ENCODE results near the gene PLCB2. TPM values are rescaled to one million over a fixed set of nuclear protein-coding genes. Genes with fewer than 3 reads are reported as not detected.

PLCB2 gene
- total and polyA plus RNA-seq, 9 of the 15 experiments (the other 6 are each of a cell fraction or from before 2014, with no cell fraction given) = 0.37 to 12.3 (median 8.0) TPM

GRCh38 chr15:40281057-40281800 lies 26.5 kb downstream of the PLCB2 start:
- no peak for ATAC-seq
- Histone ChIP-seq H3K4me2 (ENCODE audit: insufficient read depth, low read length) (no peak overlapping the region), H3K9me1 (ENCODE audit: control insufficient read depth, insufficient read depth, low read length) (no peaks in the 10 kb centered on the region), H3K27me3 (ENCODE audit: control insufficient read depth in 2 of 2, insufficient read depth in 2 of 2, low read length in 2 of 2) (no peaks in the 10 kb centered on the region; a peak in 1 of 5 replicates), H3K9ac (ENCODE audit: insufficient read depth in 1 of 2, low read depth in 2 of 2, low read length in 2 of 2) (no peak overlapping the region), H3K4me1 (replicated peaks in 1 of 2; ENCODE audit: control insufficient read depth in 2 of 2, insufficient read depth in 2 of 2, low read length in 2 of 2) (peaks cover 13 to 54% of the 10 kb centered on the region in 2 experiments), H2AFZ (ENCODE audit: low read depth, low read length) (no peak overlapping the region), H3K79me2 (ENCODE audit: control insufficient read depth, insufficient read depth, low read length) (no peaks in the 10 kb centered on the region), H3K36me3 (ENCODE audit: control insufficient read depth, insufficient read depth, low read length) (no peaks in the 10 kb centered on the region), H3K9me3 (replicated peaks; ENCODE audit: control insufficient read depth, insufficient read depth, low read depth, low read length) (no peaks in the 10 kb centered on the region), H3K27ac (ENCODE audit: extremely low read depth, low read depth, low read length) (no peak overlapping the region), H3K4me3 (no peak overlapping the region), H4K20me1 (replicated peaks; ENCODE audit: control insufficient read depth, insufficient read depth, low read length) (no peaks in the 10 kb centered on the region)
- no TSS peak for BruUV-seq (replicated peaks)
- CTCF ChIA-PET (ENCODE audit: low intra/inter-chr PET ratio) = interaction anchor here (0.6 to 6.3 kb wide), 3 partner anchors 18 to 140 kb away, joined by 3 to 87 read pairs (median 28); partner anchors contain the start of gene PLCB2
- no peak for FAIRE-seq
- in situ Hi-C loops (cut with MboI) (no loop called here), intact Hi-C loops (cut with micrococcal nuclease) (loop anchor here (5.0 kb wide), 1 partner anchor 41 kb away; the partner anchor contains the start of gene INAFM2)
- DNase-seq (ENCODE audit: extremely low read depth in 1 of 4, low spot score in 3 of 4) = no peak
- no peak for TF ChIP-seq BHLHE40 (IDR thresholded peaks at IDR 0.05; ENCODE audit: low read length)
- peak; percentile 10 for TF ChIP-seq FIP1L1 (IDR thresholded peaks at IDR 0.05; ENCODE audit: low read depth, low read length, poor library complexity, severe bottlenecking)
- peak; percentile 77; the same call in 1 of the 2 replicates for TF ChIP-seq HNRNPL (IDR thresholded peaks at IDR 0.05; ENCODE audit: low read depth, low read length)
- TF ChIP-seq ZBTB33 (CRISPR knock-in tag; IDR thresholded peaks at IDR 0.05) = no peak; the same call in 1 of the 2 replicates
- TF ChIP-seq MTA3 (IDR thresholded peaks at IDR 0.05; ENCODE audit: borderline replicate concordance) = no peak
- 82% methylated on average over 25 of the region's 43 CpGs for WGBS (ENCODE audit: insufficient coverage, low coverage, missing lambda C conversion rate)
- POLR2A ChIA-PET = interaction anchor here (0.8 kb wide), 1 partner anchor 26 kb away, joined by 3 read pairs; no protein-coding TSS in a partner anchor
